ENCODE data around the gene GALNT11. TPM values are rescaled to one million over a fixed set of nuclear protein-coding genes. Genes with fewer than 3 reads are reported as not detected.

Gene GALNT11
- total and polyA plus RNA-seq, 4 donors = 12.0 to 21.8 (median 13.8) TPM

DNA sequence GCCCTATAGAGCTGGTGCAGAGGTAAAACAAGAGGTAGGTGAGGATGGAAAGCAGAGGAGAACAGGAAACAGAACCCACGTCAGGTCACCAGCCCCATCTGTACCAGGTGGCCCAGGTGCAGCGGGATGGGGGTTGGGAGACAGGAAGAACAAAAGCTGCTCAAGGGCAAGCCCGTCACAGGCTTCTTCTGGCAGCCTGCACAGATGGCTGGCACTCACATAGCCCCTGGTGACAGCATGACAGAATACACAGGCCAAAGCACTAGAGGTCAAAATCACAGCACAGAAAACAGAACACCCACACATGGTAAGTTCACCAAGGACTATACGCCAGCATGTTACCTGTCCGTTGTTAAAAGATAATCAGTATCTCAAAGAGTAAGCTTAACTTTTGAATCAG, 126.8 kb downstream of the GALNT11 start (continued):
- TF ChIP-seq, protein P1, sequence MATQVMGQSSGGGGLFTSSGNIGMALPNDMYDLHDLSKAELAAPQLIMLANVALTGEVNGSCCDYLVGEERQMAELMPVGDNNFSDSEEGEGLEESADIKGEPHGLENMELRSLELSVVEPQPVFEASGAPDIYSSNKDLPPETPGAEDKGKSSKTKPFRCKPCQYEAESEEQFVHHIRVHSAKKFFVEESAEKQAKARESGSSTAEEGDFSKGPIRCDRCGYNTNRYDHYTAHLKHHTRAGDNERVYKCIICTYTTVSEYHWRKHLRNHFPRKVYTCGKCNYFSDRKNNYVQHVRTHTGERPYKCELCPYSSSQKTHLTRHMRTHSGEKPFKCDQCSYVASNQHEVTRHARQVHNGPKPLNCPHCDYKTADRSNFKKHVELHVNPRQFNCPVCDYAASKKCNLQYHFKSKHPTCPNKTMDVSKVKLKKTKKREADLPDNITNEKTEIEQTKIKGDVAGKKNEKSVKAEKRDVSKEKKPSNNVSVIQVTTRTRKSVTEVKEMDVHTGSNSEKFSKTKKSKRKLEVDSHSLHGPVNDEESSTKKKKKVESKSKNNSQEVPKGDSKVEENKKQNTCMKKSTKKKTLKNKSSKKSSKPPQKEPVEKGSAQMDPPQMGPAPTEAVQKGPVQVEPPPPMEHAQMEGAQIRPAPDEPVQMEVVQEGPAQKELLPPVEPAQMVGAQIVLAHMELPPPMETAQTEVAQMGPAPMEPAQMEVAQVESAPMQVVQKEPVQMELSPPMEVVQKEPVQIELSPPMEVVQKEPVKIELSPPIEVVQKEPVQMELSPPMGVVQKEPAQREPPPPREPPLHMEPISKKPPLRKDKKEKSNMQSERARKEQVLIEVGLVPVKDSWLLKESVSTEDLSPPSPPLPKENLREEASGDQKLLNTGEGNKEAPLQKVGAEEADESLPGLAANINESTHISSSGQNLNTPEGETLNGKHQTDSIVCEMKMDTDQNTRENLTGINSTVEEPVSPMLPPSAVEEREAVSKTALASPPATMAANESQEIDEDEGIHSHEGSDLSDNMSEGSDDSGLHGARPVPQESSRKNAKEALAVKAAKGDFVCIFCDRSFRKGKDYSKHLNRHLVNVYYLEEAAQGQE (IDR thresholded peaks at IDR 0.05) = no peak

DNA sequence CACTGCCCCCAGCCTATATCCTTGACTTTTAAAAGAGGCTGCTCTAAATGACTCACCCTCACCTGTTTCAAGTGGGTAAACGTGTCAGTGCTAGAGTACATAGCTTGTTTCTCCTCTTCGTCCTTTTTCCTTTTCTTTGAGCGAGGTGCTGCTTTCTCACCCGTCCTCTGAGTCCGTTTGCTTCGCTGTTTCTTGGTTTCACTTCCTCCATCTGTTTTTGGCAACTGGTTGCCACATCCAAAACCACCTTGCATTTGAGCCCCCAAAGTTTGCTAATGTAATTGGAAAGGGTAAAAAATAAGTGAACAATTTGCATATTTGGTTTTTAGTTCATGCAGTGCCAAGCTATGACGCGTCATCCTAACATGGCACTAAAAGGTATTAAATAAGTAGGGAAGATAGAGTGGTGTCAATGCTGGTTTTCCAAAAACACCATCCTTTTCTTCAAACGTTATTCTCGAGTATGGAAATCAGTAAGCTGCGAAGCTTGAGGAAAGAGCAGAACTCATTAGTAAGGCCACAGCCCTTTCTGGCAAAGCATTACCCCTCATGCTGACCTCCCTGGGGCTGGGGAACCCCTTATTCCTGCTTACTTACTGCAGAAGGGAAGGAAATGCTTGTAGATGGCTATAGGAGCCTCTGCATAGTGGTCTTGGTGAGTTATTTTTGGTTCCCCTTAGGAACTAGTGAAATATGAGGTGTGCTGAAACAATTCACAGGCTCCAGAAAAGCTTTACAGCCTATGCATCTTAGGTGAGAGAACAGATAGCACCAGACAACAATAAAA, 133.5 kb downstream of the GALNT11 start:
- no peak for DNase-seq (ENCODE audit: low spot score)
- H3K9me3 ChIP-seq (ENCODE audit: control insufficient read depth in 4 of 4, low read length in 3 of 4) = no peaks in the 10 kb centered on the region
- no peak overlapping the region for H3K4me3 ChIP-seq (ENCODE audit: low read depth in 1 of 3, low read length in 3 of 3)
- no peaks in the 10 kb centered on the region for H3K27me3 ChIP-seq (ENCODE audit: control insufficient read depth in 4 of 4, insufficient read depth in 4 of 4, low read length in 3 of 4)
- 86% methylated on average over 11 of the region's 11 CpGs for whole genome bisulfite sequencing
- no peaks in the 10 kb centered on the region for H3K4me1 ChIP-seq (ENCODE audit: control insufficient read depth in 4 of 4, insufficient read depth in 4 of 4, low read length in 3 of 4)
- no peak overlapping the region for H3K27ac ChIP-seq (ENCODE audit: low read depth in 1 of 2, low read length in 2 of 2)
- TF ChIP-seq HNF4G (IDR thresholded peaks at IDR 0.05) = no peak
- TF ChIP-seq YY1 (IDR thresholded peaks at IDR 0.05) = no peak
- TF ChIP-seq, protein P2, sequence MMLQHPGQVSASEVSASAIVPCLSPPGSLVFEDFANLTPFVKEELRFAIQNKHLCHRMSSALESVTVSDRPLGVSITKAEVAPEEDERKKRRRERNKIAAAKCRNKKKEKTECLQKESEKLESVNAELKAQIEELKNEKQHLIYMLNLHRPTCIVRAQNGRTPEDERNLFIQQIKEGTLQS (IDR thresholded peaks at IDR 0.05) = no peak
- TF ChIP-seq, protein P1 (IDR thresholded peaks at IDR 0.05) = no peak
- no peak for TF ChIP-seq HNF4A (conservative IDR thresholded peaks at IDR 0.05)
- TF ChIP-seq, protein P3, sequence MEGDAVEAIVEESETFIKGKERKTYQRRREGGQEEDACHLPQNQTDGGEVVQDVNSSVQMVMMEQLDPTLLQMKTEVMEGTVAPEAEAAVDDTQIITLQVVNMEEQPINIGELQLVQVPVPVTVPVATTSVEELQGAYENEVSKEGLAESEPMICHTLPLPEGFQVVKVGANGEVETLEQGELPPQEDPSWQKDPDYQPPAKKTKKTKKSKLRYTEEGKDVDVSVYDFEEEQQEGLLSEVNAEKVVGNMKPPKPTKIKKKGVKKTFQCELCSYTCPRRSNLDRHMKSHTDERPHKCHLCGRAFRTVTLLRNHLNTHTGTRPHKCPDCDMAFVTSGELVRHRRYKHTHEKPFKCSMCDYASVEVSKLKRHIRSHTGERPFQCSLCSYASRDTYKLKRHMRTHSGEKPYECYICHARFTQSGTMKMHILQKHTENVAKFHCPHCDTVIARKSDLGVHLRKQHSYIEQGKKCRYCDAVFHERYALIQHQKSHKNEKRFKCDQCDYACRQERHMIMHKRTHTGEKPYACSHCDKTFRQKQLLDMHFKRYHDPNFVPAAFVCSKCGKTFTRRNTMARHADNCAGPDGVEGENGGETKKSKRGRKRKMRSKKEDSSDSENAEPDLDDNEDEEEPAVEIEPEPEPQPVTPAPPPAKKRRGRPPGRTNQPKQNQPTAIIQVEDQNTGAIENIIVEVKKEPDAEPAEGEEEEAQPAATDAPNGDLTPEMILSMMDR (IDR thresholded peaks at IDR 0.05; ENCODE audit: low read depth, low read length, missing input control) = no peak
- TF ChIP-seq FOXA2 (IDR thresholded peaks at IDR 0.05) = no peak
- TF ChIP-seq TAF1 (conservative IDR thresholded peaks at IDR 0.05) = no peak
- no peak for TF ChIP-seq NR2F2 (IDR thresholded peaks at IDR 0.05)
- TF ChIP-seq JUND (IDR thresholded peaks at IDR 0.05) = no peak
- TF ChIP-seq RXRA (IDR thresholded peaks at IDR 0.05) = no peak
- TF ChIP-seq EGR1 (IDR thresholded peaks at IDR 0.05; ENCODE audit: low read depth in 2 of 2) = no peak
- TF ChIP-seq RAD21 (IDR thresholded peaks at IDR 0.05) = no peak
- no peak for TF ChIP-seq GABPA (IDR thresholded peaks at IDR 0.05 in 1 of 2, conservative IDR thresholded peaks at IDR 0.05 in 1 of 2)
- TF ChIP-seq, protein P4, sequence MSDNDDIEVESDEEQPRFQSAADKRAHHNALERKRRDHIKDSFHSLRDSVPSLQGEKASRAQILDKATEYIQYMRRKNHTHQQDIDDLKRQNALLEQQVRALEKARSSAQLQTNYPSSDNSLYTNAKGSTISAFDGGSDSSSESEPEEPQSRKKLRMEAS (IDR thresholded peaks at IDR 0.05) = no peak
- TF ChIP-seq, protein P5, sequence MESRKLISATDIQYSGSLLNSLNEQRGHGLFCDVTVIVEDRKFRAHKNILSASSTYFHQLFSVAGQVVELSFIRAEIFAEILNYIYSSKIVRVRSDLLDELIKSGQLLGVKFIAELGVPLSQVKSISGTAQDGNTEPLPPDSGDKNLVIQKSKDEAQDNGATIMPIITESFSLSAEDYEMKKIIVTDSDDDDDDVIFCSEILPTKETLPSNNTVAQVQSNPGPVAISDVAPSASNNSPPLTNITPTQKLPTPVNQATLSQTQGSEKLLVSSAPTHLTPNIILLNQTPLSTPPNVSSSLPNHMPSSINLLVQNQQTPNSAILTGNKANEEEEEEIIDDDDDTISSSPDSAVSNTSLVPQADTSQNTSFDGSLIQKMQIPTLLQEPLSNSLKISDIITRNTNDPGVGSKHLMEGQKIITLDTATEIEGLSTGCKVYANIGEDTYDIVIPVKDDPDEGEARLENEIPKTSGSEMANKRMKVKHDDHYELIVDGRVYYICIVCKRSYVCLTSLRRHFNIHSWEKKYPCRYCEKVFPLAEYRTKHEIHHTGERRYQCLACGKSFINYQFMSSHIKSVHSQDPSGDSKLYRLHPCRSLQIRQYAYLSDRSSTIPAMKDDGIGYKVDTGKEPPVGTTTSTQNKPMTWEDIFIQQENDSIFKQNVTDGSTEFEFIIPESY (IDR thresholded peaks at IDR 0.05) = no peak
- TF ChIP-seq SP1 (IDR thresholded peaks at IDR 0.05) = no peak
- TF ChIP-seq FOXA1 (IDR thresholded peaks at IDR 0.05) = no peak
- peaks cover 18 to 71% (median 62%) of the 10 kb centered on the region in 4 donors for H3K36me3 ChIP-seq (ENCODE audit: control insufficient read depth in 4 of 4, insufficient read depth in 3 of 4, low read depth in 1 of 4, low read length in 3 of 4)
- no peak overlapping the region for H3K9ac ChIP-seq (ENCODE audit: low read depth in 1 of 2, low read length in 2 of 2)
